GM12874 (cell line): Measurements from ENCODE around the gene SH3RF3.

Source experiments
- TF ChIP-seq, protein P1 (sequence below): IDR thresholded peaks from 2 replicates; pipeline ENCODE4 v1.5.1; 2011; ENCODE audit warnings: low read depth, mild to moderate bottlenecking, control low read depth, low read length, moderate library complexity; ENCODE audit not compliant: insufficient read depth

SH3RF3 gene

GRCh38 chr2:109209412-109209811 is 80.4 kb downstream of the SH3RF3 start:
- TF ChIP-seq, protein P1, sequence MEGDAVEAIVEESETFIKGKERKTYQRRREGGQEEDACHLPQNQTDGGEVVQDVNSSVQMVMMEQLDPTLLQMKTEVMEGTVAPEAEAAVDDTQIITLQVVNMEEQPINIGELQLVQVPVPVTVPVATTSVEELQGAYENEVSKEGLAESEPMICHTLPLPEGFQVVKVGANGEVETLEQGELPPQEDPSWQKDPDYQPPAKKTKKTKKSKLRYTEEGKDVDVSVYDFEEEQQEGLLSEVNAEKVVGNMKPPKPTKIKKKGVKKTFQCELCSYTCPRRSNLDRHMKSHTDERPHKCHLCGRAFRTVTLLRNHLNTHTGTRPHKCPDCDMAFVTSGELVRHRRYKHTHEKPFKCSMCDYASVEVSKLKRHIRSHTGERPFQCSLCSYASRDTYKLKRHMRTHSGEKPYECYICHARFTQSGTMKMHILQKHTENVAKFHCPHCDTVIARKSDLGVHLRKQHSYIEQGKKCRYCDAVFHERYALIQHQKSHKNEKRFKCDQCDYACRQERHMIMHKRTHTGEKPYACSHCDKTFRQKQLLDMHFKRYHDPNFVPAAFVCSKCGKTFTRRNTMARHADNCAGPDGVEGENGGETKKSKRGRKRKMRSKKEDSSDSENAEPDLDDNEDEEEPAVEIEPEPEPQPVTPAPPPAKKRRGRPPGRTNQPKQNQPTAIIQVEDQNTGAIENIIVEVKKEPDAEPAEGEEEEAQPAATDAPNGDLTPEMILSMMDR = no peak

DNA sequence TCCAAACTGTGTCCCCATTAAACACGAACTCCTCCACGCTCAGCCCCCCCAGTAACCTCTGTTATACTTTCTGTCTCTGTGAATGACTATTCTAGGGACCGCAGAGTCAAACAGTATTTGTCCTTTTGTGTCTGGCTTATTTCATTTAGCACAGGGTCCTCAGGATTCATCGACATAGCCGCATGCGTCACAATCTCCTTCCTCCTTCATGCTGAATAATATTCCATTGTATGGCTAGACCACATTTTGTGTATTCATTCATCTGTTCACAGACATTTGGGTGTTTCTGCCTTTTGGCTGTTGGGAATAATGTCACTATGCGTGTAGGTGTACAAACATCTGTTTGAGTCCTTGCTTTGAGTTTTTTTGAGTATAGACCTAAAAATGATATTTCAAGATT is 80.9 kb downstream of the SH3RF3 start:
- TF ChIP-seq, protein P1 = no peak

- TF ChIP-seq, protein P1 = no peak
These were observed 81.6 kb downstream of the SH3RF3 start for GRCh38 chr2:109210431-109211200.

GRCh38 chr2:109211315-109211714 is 82.3 kb downstream of the SH3RF3 start:
- TF ChIP-seq, protein P1 = no peak

DNA sequence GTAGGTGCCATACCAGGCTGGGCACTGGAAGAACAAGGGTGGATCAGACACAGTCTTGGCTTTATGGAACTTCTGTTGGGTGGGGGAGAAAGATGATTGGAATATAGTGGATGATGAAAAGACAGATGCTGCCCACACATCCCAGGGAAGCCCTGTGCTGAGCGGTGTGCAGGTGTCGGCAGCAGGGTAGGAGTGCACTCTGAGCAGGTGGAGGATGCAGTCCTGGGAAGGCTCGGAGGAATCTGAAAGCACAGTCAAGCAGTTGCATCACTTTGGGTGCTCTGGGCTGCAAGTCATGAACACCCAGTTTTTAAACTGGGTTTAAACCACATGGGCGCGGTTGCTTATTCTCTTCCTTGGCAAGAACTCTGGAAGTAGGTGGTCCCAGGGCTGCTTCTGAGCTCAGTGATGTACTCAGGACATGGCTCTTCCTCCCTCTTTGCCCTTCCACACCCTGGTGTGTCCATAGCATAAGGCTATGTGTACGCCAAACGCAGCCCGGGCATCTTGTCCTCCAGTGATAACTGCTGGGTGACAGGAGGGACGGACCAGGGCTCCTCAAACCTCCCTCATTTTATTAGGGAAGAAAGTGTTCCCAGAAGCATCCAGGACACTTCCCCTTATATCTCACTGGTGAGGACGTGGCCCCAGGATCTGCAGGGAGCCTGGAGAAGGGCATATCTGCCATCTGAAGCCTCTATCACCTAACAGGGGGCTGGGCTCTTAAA is 84.0 kb downstream of the SH3RF3 start:
- TF ChIP-seq, protein P1 = no peak

GRCh38 chr2:109213646-109214433 is 84.8 kb downstream of the SH3RF3 start:
- TF ChIP-seq, protein P1 = no peak
